ENCODE measurements around the gene SPCS3.
"Not testable (repeated sequence)": the region's sequence is repeated elsewhere in the genome, so short reads cannot be mapped to it uniquely, and the experiment has no call there.

Gene SPCS3

GRCh38 chr4:176293660-176294059 lies 26.1 kb upstream of the SPCS3 start:
- no peaks in the 10 kb centered on the region for H3K4me1 ChIP-seq (ENCODE audit: insufficient read depth, low read length, poor library complexity, severe bottlenecking)

GRCh38 chr4:176295907-176296306 lies 23.9 kb upstream of the SPCS3 start:
- H3K9ac ChIP-seq (ENCODE audit: low read depth, low read length, poor library complexity, severe bottlenecking); H2AFZ ChIP-seq (ENCODE audit: low read length); H3K9me2 ChIP-seq (replicated peaks; ENCODE audit: low read depth, low read length); H3K9me3 ChIP-seq (ENCODE audit: insufficient read depth, low read depth, low read length); H3F3A ChIP-seq (ENCODE audit: low read depth); H3K4me1 ChIP-seq (ENCODE audit: insufficient read depth, low read length, poor library complexity, severe bottlenecking); H3K79me2 ChIP-seq (ENCODE audit: insufficient read depth, low read length); H4K20me1 ChIP-seq (ENCODE audit: insufficient read depth, low read length, poor library complexity, severe bottlenecking); H3K27me3 ChIP-seq (ENCODE audit: insufficient read depth, low read length, poor library complexity, severe bottlenecking); H3K4me3 ChIP-seq (ENCODE audit: low read length, poor library complexity, severe bottlenecking); H3K36me3 ChIP-seq (ENCODE audit: insufficient read depth, low read length); H3K4me2 ChIP-seq (ENCODE audit: low read depth, low read length, poor library complexity, severe bottlenecking): not testable (repeated sequence)

More at GRCh38 chr4:176293660-176294059, 26.1 kb upstream of the SPCS3 start:
- no peak for TF ChIP-seq EZH2phosphoT487 (IDR thresholded peaks at IDR 0.05; ENCODE audit: borderline replicate concordance)
- TF ChIP-seq CTCF (conservative IDR thresholded peaks at IDR 0.05; ENCODE audit: low read length), result no peak
- Histone ChIP-seq H3K9me2 (replicated peaks; ENCODE audit: low read depth, low read length) (no peaks in the 10 kb centered on the region), H3K9me3 (ENCODE audit: insufficient read depth, low read depth, low read length) (no peaks in the 10 kb centered on the region), H3K79me2 (ENCODE audit: insufficient read depth, low read length) (no peaks in the 10 kb centered on the region), H3F3A (ENCODE audit: low read depth) (no peaks in the 10 kb centered on the region), H3K4me2 (ENCODE audit: low read depth, low read length, poor library complexity, severe bottlenecking) (no peak overlapping the region), H2AFZ (ENCODE audit: low read length) (no peak overlapping the region), H3K36me3 (ENCODE audit: insufficient read depth, low read length) (no peaks in the 10 kb centered on the region), H4K20me1 (ENCODE audit: insufficient read depth, low read length, poor library complexity, severe bottlenecking) (no peaks in the 10 kb centered on the region), H3K4me3 (ENCODE audit: low read length, poor library complexity, severe bottlenecking) (no peak overlapping the region), H3K9ac (ENCODE audit: low read depth, low read length, poor library complexity, severe bottlenecking) (no peak overlapping the region), H3K27me3 (ENCODE audit: insufficient read depth, low read length, poor library complexity, severe bottlenecking) (no peaks in the 10 kb centered on the region)

- Histone ChIP-seq H3K9ac (ENCODE audit: low read depth, low read length, poor library complexity, severe bottlenecking) (no peak overlapping the region), H3K9me2 (replicated peaks; ENCODE audit: low read depth, low read length) (no peaks in the 10 kb centered on the region), H3K79me2 (ENCODE audit: insufficient read depth, low read length) (no peaks in the 10 kb centered on the region), H3F3A (ENCODE audit: low read depth) (no peaks in the 10 kb centered on the region), H2AFZ (ENCODE audit: low read length) (no peak overlapping the region), H3K9me3 (ENCODE audit: insufficient read depth, low read depth, low read length) (no peaks in the 10 kb centered on the region), H3K4me2 (ENCODE audit: low read depth, low read length, poor library complexity, severe bottlenecking) (no peak overlapping the region), H3K36me3 (ENCODE audit: insufficient read depth, low read length) (no peaks in the 10 kb centered on the region), H3K4me1 (ENCODE audit: insufficient read depth, low read length, poor library complexity, severe bottlenecking) (no peaks in the 10 kb centered on the region), H3K4me3 (ENCODE audit: low read length, poor library complexity, severe bottlenecking) (no peak overlapping the region), H4K20me1 (ENCODE audit: insufficient read depth, low read length, poor library complexity, severe bottlenecking) (no peaks in the 10 kb centered on the region), H3K27me3 (ENCODE audit: insufficient read depth, low read length, poor library complexity, severe bottlenecking) (no peaks in the 10 kb centered on the region)
- no peak for TF ChIP-seq EZH2phosphoT487 (IDR thresholded peaks at IDR 0.05; ENCODE audit: borderline replicate concordance)
- TF ChIP-seq CTCF (conservative IDR thresholded peaks at IDR 0.05; ENCODE audit: low read length), result no peak
Measured at GRCh38 chr4:176298664-176299063, 21.1 kb upstream of the SPCS3 start.

- Histone ChIP-seq H3K9ac (ENCODE audit: low read depth, low read length, poor library complexity, severe bottlenecking) (no peak overlapping the region), H4K20me1 (ENCODE audit: insufficient read depth, low read length, poor library complexity, severe bottlenecking) (no peaks in the 10 kb centered on the region), H3K9me2 (replicated peaks; ENCODE audit: low read depth, low read length) (no peaks in the 10 kb centered on the region), H3K9me3 (ENCODE audit: insufficient read depth, low read depth, low read length) (no peaks in the 10 kb centered on the region), H2AFZ (ENCODE audit: low read length) (no peak overlapping the region), H3F3A (ENCODE audit: low read depth) (no peaks in the 10 kb centered on the region), H3K4me2 (ENCODE audit: low read depth, low read length, poor library complexity, severe bottlenecking) (no peak overlapping the region), H3K79me2 (ENCODE audit: insufficient read depth, low read length) (no peaks in the 10 kb centered on the region), H3K4me3 (ENCODE audit: low read length, poor library complexity, severe bottlenecking) (no peak overlapping the region), H3K27me3 (ENCODE audit: insufficient read depth, low read length, poor library complexity, severe bottlenecking) (no peaks in the 10 kb centered on the region), H3K36me3 (ENCODE audit: insufficient read depth, low read length) (no peaks in the 10 kb centered on the region), H3K4me1 (ENCODE audit: insufficient read depth, low read length, poor library complexity, severe bottlenecking) (no peaks in the 10 kb centered on the region)
- TF ChIP-seq EZH2phosphoT487 (IDR thresholded peaks at IDR 0.05; ENCODE audit: borderline replicate concordance) (no peak), CTCF (conservative IDR thresholded peaks at IDR 0.05; ENCODE audit: low read length) (no peak)
Measured at GRCh38 chr4:176300036-176300435, 19.7 kb upstream of the SPCS3 start.
